Progenitor cell of endocrine pancreas (in vitro differentiated cells): Measurements from ENCODE around the gene CAPN11. TPM values are rescaled to one million over a fixed set of nuclear protein-coding genes. Genes with fewer than 3 reads are reported as not detected.
A peak's percentile ranks its signal among the peaks of the same experiment; 100 is the strongest.

ENCODE experiments used
- DNase-seq: peaks from one replicate; pipeline ENCODE4 v3.0.0; 2021; ENCODE audit warnings: low spot score; ENCODE audit not compliant: unreplicated experiment
- H3K27ac Mint-ChIP-seq: 2 replicates; pipeline ENCODE4 v1.8.0; 2021; ENCODE audit warnings: mild to moderate bottlenecking, moderate library complexity, mixed read lengths
- H3K27me3 Mint-ChIP-seq: 2 replicates; pipeline ENCODE4 v1.8.0; 2021; ENCODE audit warnings: mixed read lengths
- H3K36me3 Mint-ChIP-seq: 2 replicates; pipeline ENCODE4 v1.8.0; 2022; ENCODE audit warnings: mixed read lengths; ENCODE audit not compliant: insufficient read depth
- H3K4me1 Mint-ChIP-seq: 2 replicates; pipeline ENCODE4 v1.8.0; 2021; ENCODE audit warnings: low read depth, mixed read lengths
- H3K4me3 Mint-ChIP-seq: 2 replicates; pipeline ENCODE4 v1.8.0; 2021; ENCODE audit warnings: low read depth, mild to moderate bottlenecking, moderate library complexity, mixed read lengths
- H3K9me3 Mint-ChIP-seq: 2 replicates; pipeline ENCODE4 v1.8.0; 2021; ENCODE audit warnings: low read depth, mixed read lengths
- CTCF ChIP-seq: fragments of 200-600 bp; sonication (generic); IDR thresholded peaks from one replicate; pipeline ENCODE4 v1.5.0; 2021; ENCODE audit warnings: antibody characterized with exemption, mild to moderate bottlenecking; ENCODE audit not compliant: unreplicated experiment
- total RNA-seq: library from RNA; stranded (reverse); gene quantifications from 2 replicates; pipeline ENCODE4 v1.2.1, GENCODE V29; 2021

CAPN11 gene
- total RNA-seq, 1 donor from 2014 or later = not detected

DNA sequence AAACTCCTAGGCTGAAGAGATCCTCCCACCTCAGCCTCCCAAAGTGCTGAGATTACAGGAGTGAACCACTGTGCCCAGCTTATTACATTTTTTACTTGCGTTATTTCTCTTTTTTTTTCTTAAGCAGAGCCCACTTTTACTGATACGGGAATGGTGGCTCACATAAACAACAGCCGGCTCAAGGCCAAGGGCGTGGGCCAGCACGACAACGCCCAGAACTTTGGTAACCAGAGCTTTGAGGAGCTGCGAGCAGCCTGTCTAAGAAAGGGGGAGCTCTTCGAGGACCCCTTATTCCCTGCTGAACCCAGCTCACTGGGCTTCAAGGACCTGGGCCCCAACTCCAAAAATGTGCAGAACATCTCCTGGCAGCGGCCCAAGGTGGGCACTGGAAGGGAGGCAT is 10.5 kb downstream of the CAPN11 start:
- Mint-ChIP-seq H3K36me3 (no peaks in the 10 kb centered on the region), H3K4me3 (no peak overlapping the region), H3K27ac (no peak overlapping the region), H3K9me3 (no peaks in the 10 kb centered on the region), H3K27me3 (peaks cover 33% of the 10 kb centered on the region), H3K4me1 (peaks cover 2% of the 10 kb centered on the region)
- TF ChIP-seq CTCF = no peak
- no peak for DNase-seq

DNA sequence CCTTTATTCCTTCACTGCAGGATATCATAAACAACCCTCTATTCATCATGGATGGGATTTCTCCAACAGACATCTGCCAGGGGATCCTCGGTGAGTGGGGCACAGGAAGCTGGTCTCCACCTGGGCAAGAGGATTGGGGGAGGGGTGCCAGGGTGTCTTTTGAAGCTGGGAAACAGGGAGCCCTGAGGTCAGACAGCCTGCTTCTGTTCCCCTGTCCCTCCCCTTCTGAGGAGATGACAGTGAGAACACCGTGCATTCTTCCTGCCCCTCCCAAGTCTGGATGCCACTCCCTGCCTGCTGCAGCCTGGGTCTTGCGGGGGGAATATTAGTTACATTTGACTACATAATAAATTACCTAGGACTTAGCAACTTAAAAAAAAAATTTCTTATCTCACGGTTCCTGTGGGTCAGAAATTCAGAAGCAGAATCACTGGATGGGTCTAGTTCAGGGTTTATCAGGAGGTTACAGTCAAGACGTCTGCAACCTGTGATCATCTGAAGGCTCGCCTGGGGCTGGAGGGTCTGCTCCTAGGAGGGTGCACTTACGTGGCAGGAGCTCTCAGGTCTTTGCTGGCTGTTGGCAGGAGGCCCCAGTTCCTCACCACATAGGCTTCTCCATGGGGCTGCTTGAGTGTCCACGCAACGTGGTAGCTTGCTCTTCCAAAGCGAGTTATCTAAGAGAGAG is 11.4 kb downstream of the CAPN11 start:
- H3K36me3 Mint-ChIP-seq = no peaks in the 10 kb centered on the region
- DNase-seq = no peak
- H3K27me3 Mint-ChIP-seq = peaks cover 29% of the 10 kb centered on the region
- H3K9me3 Mint-ChIP-seq = no peaks in the 10 kb centered on the region
- H3K4me1 Mint-ChIP-seq = peaks cover 2% of the 10 kb centered on the region
- no peak overlapping the region for H3K4me3 Mint-ChIP-seq
- no peak overlapping the region for H3K27ac Mint-ChIP-seq
- TF ChIP-seq CTCF = no peak

DNA sequence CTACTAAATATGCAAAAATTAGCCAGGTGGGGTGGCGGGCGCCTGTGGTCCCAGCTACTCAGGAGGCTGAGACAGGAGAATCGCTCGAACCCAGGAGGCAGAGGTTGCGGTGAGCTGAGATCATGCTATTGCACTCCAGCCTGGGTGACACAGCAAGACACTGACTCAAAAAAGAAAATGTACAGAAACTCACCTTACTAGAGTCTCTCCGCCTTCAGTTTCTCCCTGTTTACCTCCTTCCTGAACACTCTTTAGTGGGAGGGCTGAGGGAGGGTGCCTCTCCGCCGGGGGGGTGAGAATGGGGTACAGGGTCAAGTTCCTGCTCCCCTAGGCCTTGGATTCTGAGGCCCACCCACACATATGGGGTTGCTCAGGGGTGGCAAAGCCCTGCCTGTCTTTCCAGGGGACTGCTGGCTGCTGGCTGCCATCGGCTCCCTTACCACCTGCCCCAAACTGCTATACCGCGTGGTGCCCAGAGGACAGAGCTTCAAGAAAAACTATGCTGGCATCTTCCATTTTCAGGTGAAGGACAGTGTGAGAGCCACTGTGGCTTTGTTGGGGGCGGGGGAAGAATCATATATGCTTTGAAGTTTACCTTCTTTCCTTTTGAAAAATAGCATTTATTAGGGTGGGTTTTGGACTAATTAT is 13.4 kb downstream of the CAPN11 start:
- no peak for DNase-seq
- no peak for TF ChIP-seq CTCF
- H3K27ac Mint-ChIP-seq = no peak overlapping the region
- H3K4me3 Mint-ChIP-seq = no peak overlapping the region
- peaks cover 15% of the 10 kb centered on the region for H3K27me3 Mint-ChIP-seq
- no peaks in the 10 kb centered on the region for H3K4me1 Mint-ChIP-seq
- no peaks in the 10 kb centered on the region for H3K36me3 Mint-ChIP-seq
- no peaks in the 10 kb centered on the region for H3K9me3 Mint-ChIP-seq

GRCh38 chr6:44172731-44173500 is 14.3 kb downstream of the CAPN11 start:
- no peak overlapping the region for H3K4me3 Mint-ChIP-seq

More at GRCh38 chr6:44172731-44173500, 14.3 kb downstream of the CAPN11 start:
- Mint-ChIP-seq H3K36me3 (no peaks in the 10 kb centered on the region), H3K27me3 (peaks cover 15% of the 10 kb centered on the region), H3K4me1 (no peaks in the 10 kb centered on the region), H3K27ac (no peak overlapping the region), H3K9me3 (no peaks in the 10 kb centered on the region)
- TF ChIP-seq CTCF = peak; percentile 83
- DNase-seq = peak; percentile 56
